NCI-H146 treated with DMSO at 0.1 percent for 48 hours (cell line): ENCODE data around the gene RNASEH2A.
A peak's percentile ranks its signal among the peaks of the same experiment; 100 is the strongest.

Experiments used
- DNase-seq: peaks from one replicate; lab custom pipeline; 2025; ENCODE audit not compliant: unreplicated experiment; lab: John Stamatoyannopoulos, UW

Gene RNASEH2A

GRCh38 chr19:12782424-12783290, 23.7 kb upstream of the RNASEH2A start:
- DNase-seq, result peak; percentile 74

GRCh38 chr19:12783291-12783848, 23.0 kb upstream of the RNASEH2A start:
- no peak for DNase-seq

GRCh38 chr19:12783849-12784393, 22.5 kb upstream of the RNASEH2A start:
- DNase-seq, result no peak

- no peak for DNase-seq
These were observed 22.0 kb upstream of the RNASEH2A start for GRCh38 chr19:12784394-12784870.

GRCh38 chr19:12784871-12785430, 21.4 kb upstream of the RNASEH2A start:
- no peak for DNase-seq

GRCh38 chr19:12785431-12786031, 20.9 kb upstream of the RNASEH2A start:
- DNase-seq, result no peak

- DNase-seq, result no peak
These were observed 20.1 kb upstream of the RNASEH2A start for GRCh38 chr19:12786141-12786870.

- no peak for DNase-seq
These were observed 19.4 kb upstream of the RNASEH2A start for GRCh38 chr19:12786952-12787351.

GRCh38 chr19:12787458-12787857, 18.9 kb upstream of the RNASEH2A start:
- no peak for DNase-seq

GRCh38 chr19:12788042-12788681, 18.2 kb upstream of the RNASEH2A start:
- DNase-seq, result no peak

GRCh38 chr19:12788682-12789097, 17.7 kb upstream of the RNASEH2A start:
- DNase-seq, result peak; percentile 34

GRCh38 chr19:12789098-12789903, 17.1 kb upstream of the RNASEH2A start:
- DNase-seq, result no peak

GRCh38 chr19:12789904-12790619, 16.3 kb upstream of the RNASEH2A start:
- peak; percentile 96 for DNase-seq

- DNase-seq, result no peak
These were observed 15.6 kb upstream of the RNASEH2A start for GRCh38 chr19:12790628-12791344.

GRCh38 chr19:12791345-12792050, 14.9 kb upstream of the RNASEH2A start, which contains the start of gene JUNB:
Gene JUNB, plus strand, starts transcription at chr19:12791486. Its CDS starts 286 bp downstream, at chr19:12791772.
- peak; percentile 93 for DNase-seq

GRCh38 chr19:12792051-12792852, 14.1 kb upstream of the RNASEH2A start:
- DNase-seq, result peak; percentile 75
